GM12878 (cell line): ENCODE data around the gene DOHH. TPM values are rescaled to one million over a fixed set of nuclear protein-coding genes. Genes with fewer than 3 reads are reported as not detected.

ENCODE experiments used
- ATAC-seq: fragments of 200-7000 bp; cut with Tn5 transposase; 3 replicates; pipeline ENCODE4 v1.9.1; 2020; ENCODE audit warnings: mild to moderate bottlenecking, moderate library complexity
- BruUV-seq: library from RNA; stranded (reverse); fragments of 400-500 nt; replicated peaks from 2 replicates; lab custom pipeline; 2021; lab: Mats Ljungman, UMichigan
- CTCF ChIA-PET: fragments of 300-600 bp; sonication (Branson Sonifier 250); formaldehyde crosslinking; extraction: SDS; loops from one replicate; lab custom pipeline; 2021; ENCODE audit warnings: inconsistent platforms; lab: Yijun Ruan, JAX
- POLR2A ChIA-PET: fragments of 350-600 bp; formaldehyde crosslinking; extraction: SDS; loops from one replicate; lab custom pipeline; 2021; ENCODE audit warnings: inconsistent platforms; lab: Charles Lee
- RAD21 ChIA-PET: fragments of 300-600 bp; sonication (Branson Sonifier 250); formaldehyde crosslinking; loops from one replicate; lab custom pipeline; 2023; ENCODE audit warnings: antibody characterized with exemption; ENCODE audit not compliant: unreplicated experiment; lab: Charles Lee
- SMC1A ChIA-PET: fragments of 300-600 bp; sonication (Branson Sonifier 250); formaldehyde crosslinking; loops from one replicate; lab custom pipeline; 2023; ENCODE audit not compliant: unreplicated experiment, uncharacterized antibody; lab: Charles Lee
- DNase-seq: peaks from one replicate; pipeline ENCODE4 v3.0.0-alpha.2; 2011; ENCODE audit warnings: low read depth, low spot score
- FAIRE-seq: peaks from 3 replicates; lab custom pipeline; 2011; peaks lifted over from hg19 to GRCh38; lab: Jason Lieb, UNC
- H2AFZ ChIP-seq: 2 replicates; pipeline ENCODE4 v1.6.0; 2011; ENCODE audit warnings: low read depth, low read length, control low read depth; ENCODE audit not compliant: control insufficient read depth
- H3K27ac ChIP-seq: 2 replicates; pipeline ENCODE4 v1.5.1; 2011; ENCODE audit warnings: control low read depth; ENCODE audit not compliant: control insufficient read depth, insufficient read depth
- H3K27me3 ChIP-seq, 2 experiments: replicated peaks in 1 of 2; 2 replicates each; pipeline versions ENCODE4 v1.6.0 to v1.6.1; 2011; ENCODE audit warnings: low read length in 1 of 2; ENCODE audit not compliant: control insufficient read depth in 2 of 2, insufficient read depth in 2 of 2
- H3K36me3 ChIP-seq, 2 experiments: 2 replicates each; pipeline ENCODE4 v1.5.1; 2011; ENCODE audit warnings: low read length in 1 of 2; ENCODE audit not compliant: control insufficient read depth in 2 of 2, insufficient read depth in 2 of 2
- H3K4me1 ChIP-seq: 2 replicates; pipeline ENCODE4 v1.6.1; 2011; ENCODE audit warnings: mild to moderate bottlenecking, low read length, moderate library complexity, mixed read lengths; ENCODE audit not compliant: control insufficient read depth, insufficient read depth
- H3K4me2 ChIP-seq: 2 replicates; pipeline ENCODE4 v1.6.0; 2011; ENCODE audit warnings: control low read depth; ENCODE audit not compliant: control insufficient read depth, insufficient read depth
- H3K4me3 ChIP-seq: fragments of 200-600 bp; sonication (generic); 2 replicates; pipeline ENCODE4 v1.5.1; 2016
- H3K79me2 ChIP-seq: 2 replicates; pipeline ENCODE4 v1.6.0; 2011; ENCODE audit warnings: low read length; ENCODE audit not compliant: control insufficient read depth, insufficient read depth
- H3K9ac ChIP-seq: 2 replicates; pipeline ENCODE4 v1.8.0; 2011; ENCODE audit warnings: low read length, control low read depth, mixed read lengths; ENCODE audit not compliant: control insufficient read depth, insufficient read depth
- H3K9me3 ChIP-seq: replicated peaks from 3 replicates; pipeline ENCODE4 v1.5.1; 2011; ENCODE audit warnings: mild to moderate bottlenecking, low read length; ENCODE audit not compliant: control insufficient read depth, insufficient read depth
- H4K20me1 ChIP-seq: 2 replicates; pipeline ENCODE4 v1.6.0; 2011; ENCODE audit not compliant: control insufficient read depth, insufficient read depth
- CBX3 ChIP-seq: fragments of 200-600 bp; sonication (generic); IDR thresholded peaks from 2 replicates; pipeline ENCODE4 v1.6.1; 2016; ENCODE audit warnings: low read depth, borderline replicate concordance
- CREM ChIP-seq: IDR thresholded peaks from 2 replicates; pipeline ENCODE4 v1.6.1; 2014; ENCODE audit warnings: antibody characterized with exemption, low read depth
- GATAD2B ChIP-seq: fragments of 450-650 bp; conservative IDR thresholded peaks from 2 replicates; pipeline ENCODE4 v1.6.1; 2017; ENCODE audit warnings: low read depth, mild to moderate bottlenecking, moderate library complexity
- IKZF2 ChIP-seq, 2 experiments: fragments of 450-650 bp; IDR thresholded peaks; 2 replicates each; pipeline ENCODE4 v1.6.1; 2017; ENCODE audit warnings: mild to moderate bottlenecking in 2 of 2, moderate library complexity in 2 of 2
- IRF4 ChIP-seq: IDR thresholded peaks from 2 replicates; pipeline ENCODE4 v1.6.1; 2011; ENCODE audit warnings: low read depth, low read length
- IRF5 ChIP-seq: fragments of 450-650 bp; IDR thresholded peaks from 2 replicates; pipeline ENCODE4 v1.6.1; 2017; ENCODE audit warnings: borderline replicate concordance
- NKRF ChIP-seq: fragments of 450-650 bp; conservative IDR thresholded peaks from 2 replicates; pipeline ENCODE4 v1.6.1; 2017; ENCODE audit warnings: mild to moderate bottlenecking, moderate library complexity
- NR2C2 ChIP-seq: IDR thresholded peaks from 2 replicates; pipeline ENCODE4 v1.6.1; 2011; ENCODE audit warnings: borderline replicate concordance, low read depth; ENCODE audit not compliant: control insufficient read depth, insufficient read length
- PML ChIP-seq: IDR thresholded peaks from 2 replicates; pipeline ENCODE4 v1.6.1; 2012; ENCODE audit warnings: low read length, inconsistent platforms
- RELA ChIP-seq: fragments of 450-650 bp; IDR thresholded peaks from 2 replicates; pipeline ENCODE4 v1.8.0; 2014; ENCODE audit warnings: borderline replicate concordance; ENCODE audit not compliant: partially characterized antibody
- YY1 ChIP-seq: IDR thresholded peaks from 2 replicates; pipeline ENCODE4 v1.6.1; 2011; ENCODE audit warnings: low read depth, mild to moderate bottlenecking, low read length
- ZNF217 ChIP-seq: fragments of 450-650 bp; IDR thresholded peaks from 2 replicates; pipeline ENCODE4 v1.6.1; 2017; ENCODE audit warnings: antibody characterized with exemption, mild to moderate bottlenecking
- WGBS: methylation state at CpG from one replicate; pipeline ENCODE4 v1.1.6; 2016; ENCODE audit warnings: low lambda C conversion rate; ENCODE audit not compliant: insufficient replicate concordance, insufficient coverage; ENCODE audit errors: missing lambda C conversion rate; 5-methylcytosine and 5-hydroxymethylcytosine counted together
- in situ Hi-C: fragments of 300-500 bp; cut with MboI; formaldehyde crosslinking; loops from 9 replicates; pipeline ENCODE4 v1.14.3; 2018; ENCODE audit warnings: mixed read lengths
- intact Hi-C: fragments of 100-400 bp; cut with micrococcal nuclease; formaldehyde crosslinking; loops from one replicate; pipeline ENCODE4 v1.14.2; 2022; ENCODE audit not compliant: unreplicated experiment
- polyA plus RNA-seq, 11 experiments: library from polyadenylated mRNA; depleted of rRNA in 4 of 11; unstranded in 6 of 11; stranded (reverse) in 5 of 11; fragments of >200 nt; fragmentation: Nextera tagmentation in 4 of 11; fragmentation: Illumina TruSeq in 1 of 11; extraction: Ambion mirVana in 4 of 11; extraction: Trizol in 1 of 11; gene quantifications; 1 replicate in 1 of 11; 2 replicates in 10 of 11; pipeline versions ENCODE4 v1.2.1 to v1.2.3, GENCODE V29; 2011 to 2016; ENCODE audit warnings: inconsistent platforms in 2 of 11, missing spikeins in 2 of 11, low read depth in 1 of 11
- total RNA-seq, 4 experiments: library from RNA; depleted of rRNA in 3 of 4; stranded (reverse); fragments of >200 nt in 3 of 4; fragmentation: Illumina TruSeq in 1 of 4; extraction: Trizol in 1 of 4; gene quantifications; 2 replicates each; pipeline versions ENCODE4 v1.2.1 to v1.2.3, GENCODE V29; 2013 to 2021
- TF ChIP-seq, protein P1 (sequence below): IDR thresholded peaks from 2 replicates; pipeline ENCODE4 v1.6.1; 2012; ENCODE audit warnings: low read length, inconsistent platforms

Gene DOHH
- total and polyA plus RNA-seq, 10 of the 15 experiments (the other 5 are each of a cell fraction or from before 2014, with no cell fraction given): 0.11 to 28.6 (median 11.7) TPM

DNA sequence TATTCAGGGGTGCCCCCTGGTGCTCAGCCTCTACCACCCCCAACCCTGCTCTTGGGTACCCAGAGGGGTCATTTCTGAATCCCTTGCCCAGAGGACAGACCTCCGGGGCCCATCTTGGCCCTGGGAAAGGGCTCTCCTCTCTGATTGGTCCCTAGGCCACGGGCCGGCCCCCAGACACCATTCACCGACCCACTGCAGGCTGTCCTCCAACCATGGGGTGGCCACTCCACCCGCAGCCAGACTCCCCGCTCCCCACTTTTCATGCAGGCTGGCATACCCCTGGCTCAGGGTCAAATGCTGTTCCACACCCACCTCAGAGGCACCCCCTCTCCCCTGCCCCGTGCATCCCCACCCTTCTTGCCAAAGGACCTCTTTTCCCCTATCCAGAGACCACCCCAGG is 34.9 kb downstream of the DOHH start:
- Histone ChIP-seq H3K79me2 (no peaks in the 10 kb centered on the region), H3K4me1 (no peaks in the 10 kb centered on the region), H3K9ac (no peak overlapping the region), H3K4me3 (no peak overlapping the region), H3K36me3 (no peaks in the 10 kb centered on the region; a peak in 2 of 4 replicates), H3K27ac (no peak overlapping the region), H4K20me1 (peaks cover 1% of the 10 kb centered on the region; the same call in 1 of the 2 replicates), H3K9me3 (no peaks in the 10 kb centered on the region), H2AFZ (no peak overlapping the region), H3K27me3 (no peaks in the 10 kb centered on the region), H3K4me2 (no peak overlapping the region)
- ChIA-PET POLR2A (no interaction called here), CTCF (interaction anchor here (1.0 kb wide), 1 partner anchor 102 kb away, joined by 4 read pairs; no protein-coding TSS in a partner anchor), SMC1A (no interaction called here), RAD21 (interaction anchor here (0.6 kb wide), 1 partner anchor 192 kb away, joined by 4 read pairs; no protein-coding TSS in a partner anchor)
- WGBS: 71% methylated on average over 7 of the region's 7 CpGs
- in situ Hi-C loops: no loop called here
- TF ChIP-seq IRF4: no peak
- BruUV-seq: no TSS peak
- intact Hi-C loops: no loop called here
- FAIRE-seq (no peak), ATAC-seq (no peak; the same call in 2 of the 3 replicates), DNase-seq (no peak)

DNA sequence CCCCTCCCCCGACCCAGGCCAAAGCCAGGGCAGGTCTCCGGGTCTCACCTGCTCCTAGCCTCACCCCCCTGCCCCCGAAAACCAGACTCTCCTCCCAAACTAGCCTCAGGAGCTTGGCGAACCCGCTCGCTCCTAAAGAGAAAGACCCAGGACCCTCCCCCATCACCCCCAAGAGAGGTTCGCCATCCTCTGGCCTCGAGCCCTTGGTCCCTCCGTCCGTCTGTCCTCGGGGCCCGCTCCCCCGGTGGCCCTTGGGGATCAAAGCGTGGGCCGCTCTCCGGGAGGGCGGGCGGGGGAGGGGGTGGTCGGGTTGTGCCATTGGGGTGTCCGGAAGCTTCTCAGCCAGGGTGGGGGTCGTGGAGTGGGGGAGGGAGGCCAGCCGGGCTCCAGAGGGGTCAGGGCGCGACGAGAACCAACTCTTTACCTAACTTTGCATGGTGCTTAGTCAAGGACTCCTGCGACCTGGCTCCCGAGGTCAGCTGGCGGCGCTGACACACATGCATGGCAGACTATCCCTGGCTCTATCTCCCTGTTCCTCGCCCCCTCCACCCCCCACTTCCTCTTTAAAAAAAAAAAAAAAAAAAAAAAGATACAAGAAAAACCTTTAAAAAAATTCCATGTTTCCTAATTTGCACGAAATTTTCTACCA is 35.8 kb downstream of the DOHH start:
- ATAC-seq (no peak), DNase-seq (no peak), FAIRE-seq (no peak)
- H3K79me2 ChIP-seq: no peaks in the 10 kb centered on the region
- H3K4me3 ChIP-seq: no peak overlapping the region
- WGBS: 68% methylated on average over 19 of the region's 31 CpGs
- no peaks in the 10 kb centered on the region for H3K9me3 ChIP-seq
- no peak for TF ChIP-seq NR2C2
- TF ChIP-seq GATAD2B: no peak
- TF ChIP-seq PML: no peak
- no peak for TF ChIP-seq CBX3
- no peak for TF ChIP-seq IRF5
- TF ChIP-seq RELA: no peak
- no peak for TF ChIP-seq CREM
- no peak for TF ChIP-seq ZNF217
- TF ChIP-seq YY1: no peak
- no peak for TF ChIP-seq NKRF
- TF ChIP-seq, protein P1, sequence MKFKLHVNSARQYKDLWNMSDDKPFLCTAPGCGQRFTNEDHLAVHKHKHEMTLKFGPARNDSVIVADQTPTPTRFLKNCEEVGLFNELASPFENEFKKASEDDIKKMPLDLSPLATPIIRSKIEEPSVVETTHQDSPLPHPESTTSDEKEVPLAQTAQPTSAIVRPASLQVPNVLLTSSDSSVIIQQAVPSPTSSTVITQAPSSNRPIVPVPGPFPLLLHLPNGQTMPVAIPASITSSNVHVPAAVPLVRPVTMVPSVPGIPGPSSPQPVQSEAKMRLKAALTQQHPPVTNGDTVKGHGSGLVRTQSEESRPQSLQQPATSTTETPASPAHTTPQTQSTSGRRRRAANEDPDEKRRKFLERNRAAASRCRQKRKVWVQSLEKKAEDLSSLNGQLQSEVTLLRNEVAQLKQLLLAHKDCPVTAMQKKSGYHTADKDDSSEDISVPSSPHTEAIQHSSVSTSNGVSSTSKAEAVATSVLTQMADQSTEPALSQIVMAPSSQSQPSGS: no peak
- TF ChIP-seq IKZF2 (IDR thresholded peaks at IDR 0.05): no peak
- POLR2A ChIA-PET: no interaction called here
- H3K4me1 ChIP-seq: no peaks in the 10 kb centered on the region
- H3K27me3 ChIP-seq: no peaks in the 10 kb centered on the region
- CTCF ChIA-PET: no interaction called here
- H3K27ac ChIP-seq: no peak overlapping the region
- in situ Hi-C loops (no loop called here), intact Hi-C loops (no loop called here)
- H3K9ac ChIP-seq: no peak overlapping the region
- no TSS peak for BruUV-seq
- RAD21 ChIA-PET: interaction anchor here (0.7 kb wide), 1 partner anchor 144 kb away, joined by 3 read pairs; no protein-coding TSS in a partner anchor
- no peaks in the 10 kb centered on the region for H4K20me1 ChIP-seq
- SMC1A ChIA-PET: no interaction called here
- no peaks in the 10 kb centered on the region; a peak in 2 of 4 replicates for H3K36me3 ChIP-seq
- no peak overlapping the region for H3K4me2 ChIP-seq
- H2AFZ ChIP-seq: no peak overlapping the region
